ENCODE measurements around the gene KASH5. TPM values are rescaled to one million over a fixed set of nuclear protein-coding genes. Genes with fewer than 3 reads are reported as not detected.

The KASH5 gene
- total and polyA plus RNA-seq, 2 donors (not counting 1 experiment from before 2014, with no cell fraction given): 0.67 to 0.74 TPM

GRCh38 chr19:49434907-49435583 is 47.0 kb downstream of the KASH5 start:
- no peak for ATAC-seq (ENCODE audit: low read depth)
- Histone ChIP-seq H3K27me3 (replicated peaks in 1 of 4; ENCODE audit: control extremely low read depth in 1 of 4, control insufficient read depth in 3 of 4, insufficient read depth in 4 of 4, low read length in 3 of 4) (peaks cover 2 to 98% (median 67%) of the 10 kb centered on the region in 4 experiments), H2AFZ (ENCODE audit: insufficient read depth, low read depth, low read length, poor library complexity, severe bottlenecking) (no peak overlapping the region)

More at GRCh38 chr19:49434907-49435583, 47.0 kb downstream of the KASH5 start:
- Mint-ChIP-seq H3K27ac (peak overlapping the region; percentile 7), H3K4me3 (no peak overlapping the region), H3K9me3 (ENCODE audit: insufficient read depth) (no peaks in the 10 kb centered on the region), H3K4me1 (peaks cover 40% of the 10 kb centered on the region), H3K27me3 (peaks cover 78% of the 10 kb centered on the region)
- Histone ChIP-seq H4K20me1 (ENCODE audit: control insufficient read depth, insufficient read depth, low read length, poor library complexity, severe bottlenecking) (no peaks in the 10 kb centered on the region), H3K79me2 (ENCODE audit: control insufficient read depth, insufficient read depth, low read length) (no peaks in the 10 kb centered on the region), H3K9me3 (ENCODE audit: control extremely low read depth in 1 of 3, control insufficient read depth in 2 of 3, insufficient read depth in 1 of 3, low read length in 2 of 3) (peaks cover 0 to 58% (median 4%) of the 10 kb centered on the region in 3 donors), H3K36me3 (replicated peaks in 1 of 2; ENCODE audit: control extremely low read depth in 1 of 2, control insufficient read depth in 1 of 2, extremely low read depth in 1 of 2, insufficient read depth in 2 of 2, low read length in 1 of 2) (no peaks in the 10 kb centered on the region), H3K4me1 (ENCODE audit: control insufficient read depth in 2 of 2, insufficient read depth in 2 of 2, low read length in 2 of 2) (peaks cover 37 to 40% of the 10 kb centered on the region in 2 donors), H3K4me2 (replicated peaks; ENCODE audit: low read depth, low read length, poor library complexity, severe bottlenecking) (no peak overlapping the region), H3K9ac (ENCODE audit: low read length) (no peak overlapping the region), H3K4me3 (ENCODE audit: control extremely low read depth in 1 of 5, extremely low read depth in 1 of 5, insufficient read depth in 1 of 5, low read depth in 2 of 5, low read length in 4 of 5) (no peak overlapping the region), H3K27ac (ENCODE audit: low read length in 2 of 2) (no peak overlapping the region)
- TF ChIP-seq CTCF (IDR thresholded peaks at IDR 0.05) (no peak), EZH2 (IDR thresholded peaks at IDR 0.05; ENCODE audit: borderline replicate concordance, insufficient read depth, low read depth, low read length, poor library complexity, severe bottlenecking) (no peak)
- 86% methylated on average over 18 of the region's 18 CpGs for WGBS (ENCODE audit: insufficient coverage)
- CTCF ChIA-PET: interaction anchor here (0.5 to 1.2 kb wide), 2 partner anchors 10 kb away, joined by 3 read pairs; partner anchors contain the start of gene GFY
- intact Hi-C loops (cut with micrococcal nuclease): no loop called here
- peak; percentile 21 for DNase-seq
- POLR2A ChIA-PET: interaction anchor here (0.5 to 0.6 kb wide), 2 partner anchors 169 to 359 kb away, joined by 4 to 8 read pairs; no protein-coding TSS in a partner anchor

Data from B cell (primary cell).